Omental fat pad (tissue), 4 donors: ENCODE data around the gene CGN. TPM values are rescaled to one million over a fixed set of nuclear protein-coding genes. Genes with fewer than 3 reads are reported as not detected.

Source experiments
- ATAC-seq: fragments of 150-250 bp; one replicate; pipeline ENCODE4 v1.9.1; 2016; ENCODE audit warnings: mild to moderate bottlenecking, moderate library complexity; ENCODE audit not compliant: low FRiP score
- DNase-seq: peaks from one replicate; pipeline ENCODE4 v3.0.0-alpha.2; 2019; ENCODE audit warnings: low spot score
- CTCF ChIP-seq, 3 donors: fragments of 450-650 bp; IDR thresholded peaks; one replicate each; pipeline ENCODE4 v1.5.1; 2016 to 2017; ENCODE audit warnings: antibody characterized with exemption in 3 of 3, mild to moderate bottlenecking in 3 of 3, moderate library complexity in 2 of 3
- total RNA-seq, 4 donors: library from RNA; depleted of rRNA; stranded (reverse); fragments of >200 nt; gene quantifications; one replicate each; pipeline ENCODE4 v1.1.0, GENCODE V29; 2016

The CGN gene
- total RNA-seq: 10 to 100 TPM in 2 of 4 donors, 1 to 10 TPM in 1, under 1 TPM in 1; 0.32 to 44.6 (median 8.0) TPM

GRCh38 chr1:151510957-151511635 lies at the start of gene CGN:
CGN (plus strand) TSS chr1:151511387; CDS start chr1:151518520, 7,133 bp downstream.
- ATAC-seq (peak; percentile 94), DNase-seq (peak; percentile 49)
- TF ChIP-seq CTCF (IDR thresholded peaks at IDR 0.05): no peak

DNA sequence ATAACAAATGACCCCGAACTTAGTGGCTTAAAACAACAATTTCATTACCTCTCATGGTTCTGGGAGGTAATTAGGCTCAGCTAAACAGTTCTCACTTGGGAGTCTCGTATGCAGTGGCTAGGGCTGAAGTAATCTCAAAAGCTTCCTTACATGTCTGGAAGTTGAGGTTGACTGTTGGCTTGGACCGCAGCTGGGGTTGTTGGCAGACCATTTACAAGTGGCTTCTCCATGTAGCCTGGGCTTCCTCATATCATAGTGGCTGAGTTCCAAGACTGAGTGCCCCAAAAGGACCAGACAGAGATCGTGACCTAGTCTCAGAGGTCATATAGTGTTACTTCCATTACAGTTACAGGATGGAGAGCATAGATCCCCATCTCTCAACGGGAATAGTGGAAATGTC lies 49.5 kb upstream of the CGN start:
- DNase-seq (no peak), ATAC-seq (no peak)
- TF ChIP-seq CTCF (IDR thresholded peaks at IDR 0.05): no peak

- no peak for ATAC-seq
- no peak for TF ChIP-seq CTCF (IDR thresholded peaks at IDR 0.05)
Measured at GRCh38 chr1:151465026-151465425, 46.2 kb upstream of the CGN start.

DNA sequence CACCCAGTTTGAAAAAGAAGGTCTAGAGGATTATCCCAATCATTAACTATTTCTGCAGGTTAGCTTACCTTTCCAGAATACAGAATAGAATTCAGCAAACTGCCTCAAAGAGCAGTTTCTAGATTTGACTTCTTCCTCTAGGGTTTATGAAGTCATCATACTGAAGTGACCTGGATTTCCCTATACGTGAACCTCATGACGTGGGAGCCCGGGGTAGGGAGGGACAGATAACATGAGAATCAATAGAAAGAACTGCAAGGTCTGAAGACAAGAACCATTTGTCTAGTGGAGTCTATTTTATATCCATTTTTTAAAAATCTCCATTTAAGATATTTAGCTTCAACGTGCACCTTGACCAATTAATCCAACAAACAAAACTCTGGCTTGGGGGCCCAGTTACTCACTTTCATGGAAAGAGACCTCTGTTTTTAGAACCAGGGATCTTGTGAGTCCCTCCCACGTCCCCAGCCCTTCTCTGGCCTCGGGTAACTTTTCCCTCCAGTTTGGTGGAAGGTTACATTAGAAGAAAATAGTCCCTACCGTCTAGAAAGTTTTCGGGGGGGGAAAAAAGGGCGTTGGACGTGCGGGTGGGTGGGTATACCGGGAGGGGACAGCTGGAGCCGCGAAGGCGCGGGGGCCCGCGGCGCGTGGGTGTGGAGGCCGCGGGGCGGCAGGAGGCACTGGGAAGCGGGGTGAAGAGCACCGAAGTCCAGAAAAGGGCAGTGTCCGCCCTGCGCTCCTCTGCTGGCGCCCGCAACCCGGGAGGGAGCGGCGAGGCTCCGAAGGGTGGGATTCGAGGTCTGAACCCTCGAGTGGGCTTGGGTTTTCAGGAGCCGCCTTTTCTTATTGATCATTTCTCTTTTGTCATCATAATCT lies 38.1 kb upstream of the CGN start:
- DNase-seq: no peak
- TF ChIP-seq CTCF (IDR thresholded peaks at IDR 0.05): no peak
- peak; percentile 67 for ATAC-seq

More at GRCh38 chr1:151465026-151465425, 46.2 kb upstream of the CGN start:
- no peak for DNase-seq

DNA sequence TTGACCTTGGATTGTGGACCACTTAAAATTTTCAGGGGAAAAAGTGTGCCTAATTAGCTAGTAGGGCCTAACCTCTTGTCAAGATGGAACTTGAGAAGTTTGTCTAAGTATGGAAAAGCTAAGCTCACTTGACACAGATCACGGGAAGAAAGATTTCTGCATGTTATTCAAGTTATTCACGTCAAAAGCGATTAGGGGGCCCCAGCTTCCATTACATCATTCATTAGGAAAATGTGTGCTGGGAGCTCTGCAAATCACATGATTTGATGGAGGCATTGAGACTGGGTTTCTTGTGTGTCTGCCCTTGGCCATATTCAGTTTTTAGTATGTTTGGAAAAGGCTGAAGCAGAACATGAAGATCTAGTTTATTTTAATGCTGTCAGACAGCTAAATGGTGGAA lies 36.4 kb upstream of the CGN start:
- DNase-seq (no peak), ATAC-seq (no peak)
- TF ChIP-seq CTCF (IDR thresholded peaks at IDR 0.05): no peak

DNA sequence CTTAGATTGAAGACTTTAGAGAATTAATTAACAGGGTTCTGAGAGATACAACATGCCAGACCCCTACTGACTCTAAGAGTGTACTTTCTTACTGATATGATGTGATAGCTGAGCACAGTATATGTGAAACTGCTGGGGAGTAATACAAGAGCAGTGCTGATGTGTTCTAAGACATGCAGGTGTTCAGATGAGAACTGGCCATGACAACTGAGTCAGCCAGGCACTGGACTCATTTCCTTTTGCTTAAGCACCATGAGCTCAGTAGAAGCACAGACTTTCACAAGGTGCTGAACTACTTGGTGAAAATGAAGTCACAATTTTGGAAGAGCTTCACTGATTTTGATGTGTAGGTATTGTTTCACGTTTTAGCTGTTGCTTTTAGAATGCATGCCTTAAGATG lies 36.0 kb upstream of the CGN start:
- no peak for DNase-seq
- TF ChIP-seq CTCF (IDR thresholded peaks at IDR 0.05): no peak

More for the DNA sequence above, 36.0 kb upstream of the CGN start:
- ATAC-seq: no peak
